ENCODE results near the gene UROS.

DNA sequence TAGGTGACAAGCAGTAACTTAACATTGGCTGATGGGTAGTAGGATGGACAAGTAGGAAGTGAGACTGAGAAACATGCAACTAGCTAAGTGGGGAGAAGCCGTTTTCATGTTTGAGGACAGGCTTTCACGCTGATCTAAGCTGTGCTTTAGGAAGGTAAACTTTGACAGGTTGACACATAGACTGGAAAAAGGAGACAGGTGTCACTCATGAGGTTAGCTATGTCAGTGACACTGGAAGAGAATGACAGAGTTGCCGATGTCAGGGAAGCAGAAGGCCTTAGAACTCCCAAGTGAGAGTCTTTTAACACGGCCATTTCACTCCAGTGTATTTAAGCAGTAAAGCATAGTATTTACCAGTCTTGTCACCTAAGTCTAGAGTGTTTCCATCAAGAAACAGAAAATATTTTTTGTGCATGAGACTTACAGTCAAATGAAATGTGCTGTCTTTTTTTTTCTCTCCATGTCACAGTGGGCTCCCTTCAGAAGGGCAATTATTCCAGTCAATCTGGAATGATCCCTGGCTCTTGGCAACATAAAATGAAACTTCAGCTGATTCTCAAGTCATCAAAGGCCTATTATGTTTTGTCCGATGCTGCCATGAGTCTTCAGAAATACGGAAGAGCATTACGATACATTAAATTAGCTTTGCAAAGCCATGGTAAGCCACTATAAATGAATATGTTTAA is 82.9 kb downstream of the UROS start:
- TF ChIP-seq, protein P1, sequence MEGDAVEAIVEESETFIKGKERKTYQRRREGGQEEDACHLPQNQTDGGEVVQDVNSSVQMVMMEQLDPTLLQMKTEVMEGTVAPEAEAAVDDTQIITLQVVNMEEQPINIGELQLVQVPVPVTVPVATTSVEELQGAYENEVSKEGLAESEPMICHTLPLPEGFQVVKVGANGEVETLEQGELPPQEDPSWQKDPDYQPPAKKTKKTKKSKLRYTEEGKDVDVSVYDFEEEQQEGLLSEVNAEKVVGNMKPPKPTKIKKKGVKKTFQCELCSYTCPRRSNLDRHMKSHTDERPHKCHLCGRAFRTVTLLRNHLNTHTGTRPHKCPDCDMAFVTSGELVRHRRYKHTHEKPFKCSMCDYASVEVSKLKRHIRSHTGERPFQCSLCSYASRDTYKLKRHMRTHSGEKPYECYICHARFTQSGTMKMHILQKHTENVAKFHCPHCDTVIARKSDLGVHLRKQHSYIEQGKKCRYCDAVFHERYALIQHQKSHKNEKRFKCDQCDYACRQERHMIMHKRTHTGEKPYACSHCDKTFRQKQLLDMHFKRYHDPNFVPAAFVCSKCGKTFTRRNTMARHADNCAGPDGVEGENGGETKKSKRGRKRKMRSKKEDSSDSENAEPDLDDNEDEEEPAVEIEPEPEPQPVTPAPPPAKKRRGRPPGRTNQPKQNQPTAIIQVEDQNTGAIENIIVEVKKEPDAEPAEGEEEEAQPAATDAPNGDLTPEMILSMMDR (IDR thresholded peaks at IDR 0.05), result no peak
- TF ChIP-seq POLR2A (IDR thresholded peaks at IDR 0.05), result no peak

All from thyroid gland (tissue), 4 donors.